GM19468 (cell line): ENCODE measurements around the gene PLA2G1B.

Experiments
- ATAC-seq: cut with Tn5 transposase; IDR thresholded peaks from one replicate; pipeline ENCODE4 v1.9.1; 2021; ENCODE audit warnings: mild to moderate bottlenecking, moderate library complexity, moderate number of reproducible peaks; ENCODE audit not compliant: unreplicated experiment; ENCODE audit errors: extremely low read depth

PLA2G1B gene

GRCh38 chr12:120327593-120327992, at the start of gene PLA2G1B:
PLA2G1B (minus strand) TSS chr12:120327779; CDS start chr12:120327753, 26 bp downstream.
- no peak for ATAC-seq

DNA sequence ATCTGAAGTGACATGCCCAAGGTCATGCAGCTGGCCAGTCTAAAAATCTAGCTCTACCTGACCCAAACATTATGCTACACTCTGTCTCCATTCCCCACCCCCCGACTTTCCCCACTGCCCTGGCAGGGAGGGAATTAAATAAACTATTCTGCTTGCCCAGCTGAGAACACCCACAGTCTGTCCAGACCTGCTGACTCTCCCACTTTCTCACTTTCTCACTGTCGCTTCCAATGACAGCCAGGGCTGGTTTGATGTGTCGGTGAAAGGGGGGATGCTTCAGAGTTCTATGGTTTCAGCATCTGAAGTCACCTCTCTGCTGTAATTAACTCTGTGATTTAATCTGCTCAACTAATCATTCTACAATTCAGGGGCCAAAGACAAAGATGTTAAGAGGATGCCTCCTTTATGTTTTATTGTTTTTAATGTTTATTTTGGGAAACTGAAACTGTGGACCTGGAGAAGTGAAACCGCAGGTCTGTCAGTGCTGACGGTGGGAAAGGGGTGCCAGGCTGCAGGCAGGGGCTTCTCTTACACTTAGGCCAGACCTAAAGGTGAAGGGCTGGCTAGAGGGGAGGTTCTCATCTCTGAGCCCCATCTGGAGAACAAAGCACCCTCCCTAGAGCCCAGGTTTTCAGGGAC, 49.5 kb upstream of the PLA2G1B start:
- no peak for ATAC-seq

DNA sequence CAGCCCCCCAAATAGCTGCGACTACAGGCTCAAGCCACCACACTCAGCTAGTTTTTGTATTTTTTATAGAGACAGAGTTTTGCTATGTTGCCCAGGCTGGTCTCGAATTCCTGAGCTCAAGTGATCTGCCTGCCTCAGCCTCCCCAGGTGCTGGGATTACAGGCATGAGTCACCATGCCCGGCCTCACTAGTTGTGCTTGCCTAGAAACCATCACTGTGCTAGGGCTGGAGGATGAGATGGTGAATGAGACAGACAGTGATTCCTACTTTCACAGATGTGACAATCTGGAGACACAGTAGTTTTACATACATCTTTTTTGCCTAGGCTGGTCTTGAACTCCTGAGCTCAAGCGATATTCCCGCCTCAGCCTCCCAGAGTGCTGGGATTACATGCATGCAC, 48.8 kb upstream of the PLA2G1B start:
- ATAC-seq = no peak

- ATAC-seq = no peak
Observed at GRCh38 chr12:120376009-120376408, 48.4 kb upstream of the PLA2G1B start.

- ATAC-seq = no peak
Observed at GRCh38 chr12:120373683-120374082, 46.1 kb upstream of the PLA2G1B start.

DNA sequence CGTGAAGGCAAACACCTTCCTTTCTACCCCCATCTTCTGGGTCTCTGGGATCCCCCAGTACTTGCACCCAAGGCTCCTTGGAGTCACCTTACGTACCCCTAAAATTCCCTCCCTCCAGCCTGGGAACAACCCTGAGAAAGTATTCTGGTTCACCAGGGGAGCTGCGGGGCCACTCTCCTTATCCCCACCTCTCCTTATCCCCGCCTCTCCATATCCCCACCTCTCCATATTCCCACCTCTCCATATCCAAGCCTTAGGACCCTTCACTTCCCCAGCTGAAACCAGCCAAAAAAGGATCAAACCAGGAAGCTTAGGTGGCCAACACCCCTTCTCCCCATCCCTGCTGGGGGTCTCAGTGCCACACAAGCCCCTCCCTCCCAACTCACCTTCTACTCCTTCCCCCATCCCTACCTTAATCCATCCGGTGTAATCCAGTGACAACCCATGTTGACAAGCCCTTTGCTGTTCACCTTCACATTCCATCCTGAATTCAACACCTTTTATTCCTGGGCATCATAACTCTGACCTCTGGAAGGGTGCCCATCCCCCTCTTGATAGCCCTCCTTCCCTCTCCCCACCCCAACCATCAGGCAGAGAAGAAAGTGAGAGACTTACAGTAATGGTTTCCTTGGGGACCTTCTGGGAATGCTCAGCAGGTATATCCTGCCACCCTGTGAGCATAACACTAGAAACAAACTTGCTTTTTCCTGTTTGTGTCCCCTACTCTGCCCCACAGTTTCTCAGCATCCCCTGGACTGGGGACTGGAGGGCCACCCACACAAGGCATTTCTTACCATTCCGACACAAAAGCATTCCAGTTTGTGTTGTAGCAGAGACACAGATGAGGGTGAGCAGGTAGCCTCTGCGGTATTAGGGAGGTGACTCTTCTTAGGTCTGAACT, 43.0 kb upstream of the PLA2G1B start:
- ATAC-seq = no peak

DNA sequence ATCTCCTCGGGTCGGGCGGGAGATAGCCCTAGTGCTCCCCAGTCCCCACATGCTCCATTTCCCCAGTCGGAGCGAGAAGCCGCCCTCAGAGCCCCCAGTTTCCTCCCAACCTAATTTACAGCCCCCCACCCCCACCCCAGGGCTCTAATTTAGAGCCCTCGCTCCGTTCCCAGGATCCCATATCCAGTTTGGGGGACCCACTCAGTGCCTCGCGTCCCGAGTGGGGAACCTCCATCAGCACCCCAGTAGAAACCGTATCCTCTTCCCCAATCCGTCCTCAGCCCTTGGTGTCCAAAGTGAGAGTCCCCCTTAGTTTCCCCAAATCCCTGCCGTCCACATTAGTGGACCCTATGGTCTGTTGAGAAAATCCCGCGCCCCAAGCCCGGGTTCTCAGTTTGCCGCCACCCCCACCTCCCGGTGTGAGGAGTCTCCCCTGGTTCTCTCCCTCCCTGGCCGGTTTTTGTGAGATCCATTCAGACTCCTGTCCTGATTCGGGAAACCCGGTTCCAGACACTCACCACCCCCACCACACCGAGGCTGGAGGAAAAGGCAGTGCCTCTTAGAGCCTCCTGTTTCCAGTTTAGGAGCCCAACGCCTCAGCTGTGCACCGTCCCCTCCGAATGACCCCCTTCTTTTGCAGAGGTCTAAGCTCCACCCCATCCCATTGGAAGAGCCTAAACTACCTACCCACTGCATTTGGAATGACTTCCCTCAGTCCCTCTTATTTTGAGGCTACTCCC, 42.2 kb upstream of the PLA2G1B start:
- no peak for ATAC-seq

DNA sequence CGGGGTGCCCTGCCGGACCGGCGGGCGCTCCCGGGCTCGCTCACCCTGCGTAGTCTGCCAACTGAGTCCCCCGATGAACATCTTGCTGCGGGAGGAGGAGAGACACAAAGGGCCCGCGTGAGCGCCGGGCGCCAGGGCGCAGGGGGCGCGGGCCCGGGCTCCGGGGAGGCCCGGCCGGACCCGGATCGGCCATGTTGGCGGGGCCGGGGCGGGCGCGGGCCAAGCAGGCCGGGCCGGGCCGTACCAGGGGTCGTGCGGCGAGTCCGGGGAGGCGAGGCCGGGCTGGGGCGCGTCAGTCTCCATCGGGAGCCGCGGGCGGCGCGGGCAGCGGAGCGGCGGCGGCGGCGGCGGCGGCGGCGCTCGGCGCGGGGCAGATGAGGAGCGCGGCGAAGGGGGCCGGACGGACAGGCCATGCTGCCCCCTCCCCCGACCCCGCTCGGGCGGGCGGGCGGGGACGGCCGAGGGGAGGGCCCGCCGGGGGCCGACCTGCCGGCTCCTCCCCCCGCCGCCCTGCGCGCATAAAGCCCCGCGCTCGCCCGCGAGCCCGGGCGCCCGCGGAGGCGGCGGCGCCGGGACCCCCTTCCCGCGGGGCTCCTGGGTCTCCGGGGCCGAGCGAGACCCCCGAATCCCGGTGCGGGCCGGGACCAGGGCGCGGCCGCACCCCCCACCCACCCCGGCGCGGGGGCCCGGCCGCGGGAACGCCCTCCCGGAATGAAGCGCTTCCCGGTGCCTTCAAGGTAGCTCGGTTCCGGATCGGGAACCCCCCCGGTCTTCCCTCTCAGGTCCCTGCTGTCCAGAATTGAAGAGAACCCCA, 41.4 kb upstream of the PLA2G1B start, which contains the start of gene MSI1:
TSS of gene MSI1 (minus strand) at position 376 of the 814 bp plus-strand sequence. CDS start at position 303, 73 bp downstream.
- ATAC-seq = no peak

DNA sequence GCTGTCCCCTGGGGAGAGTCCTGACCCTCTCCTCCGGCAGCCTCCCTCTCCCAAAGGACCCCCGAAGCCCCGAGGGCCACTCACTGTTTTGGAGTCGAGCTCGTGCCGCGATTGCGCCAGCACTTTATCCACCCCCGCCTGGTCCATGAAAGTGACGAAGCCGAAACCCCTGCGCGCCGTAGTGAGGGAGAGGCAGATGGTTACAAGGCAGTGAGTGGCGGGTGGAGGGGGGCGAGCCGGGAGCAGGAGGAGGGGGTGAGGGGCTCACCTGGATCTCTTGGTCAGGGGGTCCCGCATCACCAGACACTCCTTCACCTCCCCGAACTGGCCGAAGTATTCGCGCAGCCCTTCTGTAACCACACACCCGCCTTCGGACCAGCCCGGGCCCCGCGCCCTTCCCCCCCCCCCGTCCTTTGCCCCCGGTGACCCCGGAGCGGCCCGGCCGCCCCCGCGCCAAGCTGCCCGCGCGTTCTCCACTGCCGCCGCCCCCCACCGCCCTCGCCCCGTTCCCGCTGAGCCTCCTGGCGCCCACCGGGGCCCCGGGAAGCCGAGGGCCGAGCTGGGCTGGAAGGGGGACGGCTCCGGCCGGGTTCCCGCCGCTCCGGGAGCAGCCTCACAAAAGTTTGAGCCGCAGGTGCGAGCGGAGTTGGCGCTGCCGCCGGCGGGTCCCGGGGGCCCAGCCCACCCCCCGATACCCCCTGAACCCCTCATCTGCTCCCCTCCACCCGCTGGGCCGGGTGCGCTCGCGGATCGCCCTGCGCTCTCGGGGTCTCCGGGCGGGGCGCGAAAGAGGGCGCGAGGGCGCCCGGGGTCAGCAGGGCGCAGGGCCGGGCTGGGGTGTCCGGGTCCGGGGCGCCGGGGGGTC, 40.6 kb upstream of the PLA2G1B start:
- ATAC-seq = no peak

DNA sequence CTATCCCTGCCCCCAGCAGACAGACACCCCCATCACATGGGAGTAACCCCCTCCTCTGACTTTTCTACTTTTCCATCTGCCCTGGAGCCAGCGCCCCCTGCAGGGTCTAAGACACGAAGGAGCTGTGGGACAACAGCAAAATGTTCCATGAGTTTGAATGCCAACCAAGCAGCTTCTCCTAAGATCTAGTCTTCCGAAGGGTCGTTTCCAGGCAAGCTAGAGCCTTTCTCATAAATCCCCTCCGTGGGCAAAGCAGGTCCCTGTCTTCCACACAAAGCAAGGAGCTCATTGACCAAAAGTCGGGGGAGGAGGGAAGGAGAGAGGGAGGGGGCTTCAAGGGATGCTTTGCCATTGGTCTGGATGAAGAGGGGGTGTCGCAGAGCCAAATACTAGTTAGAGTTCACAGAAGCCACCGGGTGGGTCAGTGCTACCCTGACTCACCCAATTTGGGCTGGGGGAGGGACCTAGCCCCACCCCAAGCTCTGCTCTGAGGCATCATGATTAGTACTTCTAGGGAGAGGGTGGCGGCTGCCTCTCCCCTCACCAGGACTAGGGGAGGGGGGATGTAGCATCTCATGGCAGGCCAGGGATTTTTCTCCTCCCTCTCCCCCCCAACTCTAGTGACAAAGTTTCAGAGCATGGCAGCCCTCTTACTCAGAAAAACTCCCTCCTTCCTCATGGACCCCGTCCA, 39.8 kb upstream of the PLA2G1B start:
- ATAC-seq = no peak

DNA sequence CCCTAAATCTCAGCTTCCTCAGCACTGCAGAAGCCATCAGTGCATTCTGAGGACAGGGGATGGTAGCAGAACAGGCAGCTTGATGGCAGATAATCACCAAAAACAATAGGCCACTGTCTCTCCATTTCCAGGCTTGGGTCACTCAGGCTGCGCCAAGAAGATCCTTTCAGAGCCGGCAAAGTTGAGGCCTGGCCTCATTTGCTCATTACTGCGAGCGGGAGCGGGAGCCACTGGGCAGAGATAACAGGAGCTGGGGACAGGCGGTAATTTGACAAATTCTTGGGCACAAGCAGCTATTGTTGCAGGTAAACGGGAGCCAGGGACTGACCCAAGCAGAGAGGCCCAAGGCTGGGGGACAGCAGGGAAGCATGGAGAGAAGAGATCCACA, 39.3 kb upstream of the PLA2G1B start:
- ATAC-seq = no peak

DNA sequence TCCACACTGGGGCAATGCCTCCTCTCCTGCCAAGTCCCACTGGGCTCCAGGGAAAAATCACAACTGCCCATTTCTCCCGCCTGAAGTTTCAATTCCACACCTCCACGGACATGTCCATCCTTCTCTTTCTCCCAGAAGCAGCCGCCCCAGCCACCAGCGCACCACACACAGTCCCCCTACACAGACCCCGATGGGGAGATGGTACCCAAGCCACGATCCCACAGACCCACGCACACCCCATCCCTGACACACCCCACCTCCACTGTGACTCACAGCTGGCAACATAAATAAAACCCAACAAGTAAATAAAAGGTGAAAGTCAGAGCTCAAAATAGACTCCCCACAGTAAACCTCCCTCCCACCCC, 38.7 kb upstream of the PLA2G1B start:
- no peak for ATAC-seq

- no peak for ATAC-seq
Observed at GRCh38 chr12:120365675-120366340, 38.2 kb upstream of the PLA2G1B start.

- ATAC-seq = no peak
Observed at GRCh38 chr12:120364487-120364886, 36.9 kb upstream of the PLA2G1B start.

DNA sequence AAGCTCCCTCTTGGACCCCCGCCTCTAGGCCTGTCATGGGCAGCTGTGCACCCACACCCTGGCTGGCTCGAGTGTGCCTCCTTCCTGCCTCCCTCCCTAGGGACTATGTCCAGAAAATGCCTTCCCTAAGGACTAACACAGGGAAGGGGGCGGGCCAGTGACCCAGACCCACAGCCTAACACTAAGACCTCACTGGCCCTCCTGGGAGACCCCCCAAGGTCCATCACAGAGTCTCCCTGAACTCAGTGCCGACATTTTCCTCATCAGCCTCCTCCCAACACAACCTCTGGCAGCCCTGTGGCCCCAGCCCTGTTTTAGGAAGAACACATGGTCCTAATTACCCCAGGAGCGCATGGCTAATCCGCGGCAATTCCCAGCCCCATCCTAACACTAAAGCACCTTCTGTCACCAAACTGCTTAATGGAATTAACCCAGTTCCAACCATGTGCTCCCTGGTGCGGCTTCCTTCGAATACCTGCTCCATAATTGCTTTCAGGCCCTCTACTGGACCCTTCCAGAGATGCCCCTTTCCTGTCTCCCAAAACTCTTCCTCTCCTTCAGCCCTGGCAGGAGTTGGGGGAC, 35.8 kb upstream of the PLA2G1B start:
- no peak for ATAC-seq

- ATAC-seq = no peak
Observed at GRCh38 chr12:120362516-120363273, 35.1 kb upstream of the PLA2G1B start.
